Bronchial epithelial cell (primary cell): ENCODE data around the gene TSPAN32. TPM values are rescaled to one million over a fixed set of nuclear protein-coding genes. Genes with fewer than 3 reads are reported as not detected.

Experiments
- DNase-seq: peaks from one replicate; pipeline ENCODE4 v3.0.0-alpha.2; 2010; ENCODE audit warnings: low read depth
- FAIRE-seq: peaks from 2 replicates; lab custom pipeline; 2011; peaks lifted over from hg19 to GRCh38; lab: Jason Lieb, UNC
- H3K27me3 ChIP-seq: 2 replicates; pipeline ENCODE4 v1.5.1; 2011; ENCODE audit warnings: low read length; ENCODE audit not compliant: control insufficient read depth, insufficient read depth
- H3K36me3 ChIP-seq: 2 replicates; pipeline ENCODE4 v1.5.1; 2011; ENCODE audit warnings: low read length; ENCODE audit not compliant: control insufficient read depth, insufficient read depth
- H3K4me3 ChIP-seq: 2 replicates; pipeline ENCODE4 v1.5.1; 2011; ENCODE audit warnings: mild to moderate bottlenecking, low read depth, low read length, control low read depth
- CTCF ChIP-seq: IDR thresholded peaks from 2 replicates; pipeline ENCODE4 v1.5.1; 2011; ENCODE audit warnings: mild to moderate bottlenecking, moderate library complexity, low read length, control low read depth, inconsistent platforms; ENCODE audit not compliant: insufficient read depth, severe bottlenecking
- total RNA-seq: library from RNA; depleted of rRNA; stranded (reverse); fragments of >200 nt; gene quantifications from 2 replicates; pipeline ENCODE4 v1.2.1, GENCODE V29; 2014

The TSPAN32 gene
- total RNA-seq, 1 donor from 2014 or later = not detected

GRCh38 chr11:2296913-2297622, 4.7 kb upstream of the TSPAN32 start:
- no peak overlapping the region for H3K4me3 ChIP-seq
- H3K36me3 ChIP-seq = no peaks in the 10 kb centered on the region
- no peak for FAIRE-seq
- DNase-seq = no peak
- no peak for TF ChIP-seq CTCF
- no peaks in the 10 kb centered on the region for H3K27me3 ChIP-seq

GRCh38 chr11:2297623-2298030, 4.2 kb upstream of the TSPAN32 start:
- DNase-seq (no peak), FAIRE-seq (no peak)
- H3K27me3 ChIP-seq = no peaks in the 10 kb centered on the region
- TF ChIP-seq CTCF = no peak
- no peaks in the 10 kb centered on the region for H3K36me3 ChIP-seq
- no peak overlapping the region for H3K4me3 ChIP-seq

- Histone ChIP-seq H3K27me3 (no peaks in the 10 kb centered on the region), H3K36me3 (no peaks in the 10 kb centered on the region), H3K4me3 (no peak overlapping the region)
- no peak for TF ChIP-seq CTCF
- DNase-seq (no peak), FAIRE-seq (no peak)
Observed at GRCh38 chr11:2298131-2298794, 3.5 kb upstream of the TSPAN32 start.

GRCh38 chr11:2298795-2299761, 2.7 kb upstream of the TSPAN32 start:
- DNase-seq = peak; percentile 44
- no peak for FAIRE-seq
- H3K4me3 ChIP-seq = no peak overlapping the region
- TF ChIP-seq CTCF = peak; percentile 91
- no peaks in the 10 kb centered on the region for H3K36me3 ChIP-seq
- no peaks in the 10 kb centered on the region for H3K27me3 ChIP-seq

GRCh38 chr11:2299773-2300172, 2.0 kb upstream of the TSPAN32 start:
- no peak for TF ChIP-seq CTCF
- DNase-seq = no peak
- Histone ChIP-seq H3K27me3 (no peaks in the 10 kb centered on the region), H3K36me3 (no peaks in the 10 kb centered on the region), H3K4me3 (no peak overlapping the region)
- FAIRE-seq = no peak
